Omental fat pad (tissue), 4 donors: ENCODE results near the gene TRAK2. TPM values are rescaled to one million over a fixed set of nuclear protein-coding genes. Genes with fewer than 3 reads are reported as not detected.
"Not testable (repeated sequence)": the region's sequence is repeated elsewhere in the genome, so short reads cannot be mapped to it uniquely, and the experiment has no call there.

Experiments
- ATAC-seq: fragments of 150-250 bp; one replicate; pipeline ENCODE4 v1.9.1; 2016; ENCODE audit warnings: mild to moderate bottlenecking, moderate library complexity; ENCODE audit not compliant: low FRiP score
- DNase-seq: peaks from one replicate; pipeline ENCODE4 v3.0.0-alpha.2; 2019; ENCODE audit warnings: low spot score
- CTCF ChIP-seq, 3 donors: fragments of 450-650 bp; IDR thresholded peaks; one replicate each; pipeline ENCODE4 v1.5.1; 2016 to 2017; ENCODE audit warnings: antibody characterized with exemption in 3 of 3, mild to moderate bottlenecking in 3 of 3, moderate library complexity in 2 of 3
- total RNA-seq, 4 donors: library from RNA; depleted of rRNA; stranded (reverse); fragments of >200 nt; gene quantifications; one replicate each; pipeline ENCODE4 v1.1.0, GENCODE V29; 2016

Gene TRAK2
- total RNA-seq, 4 donors from 2014 or later, result 37.9 to 73.0 (median 52.9) TPM

- DNase-seq, result no peak
- no peak for ATAC-seq
- no peak for TF ChIP-seq CTCF (IDR thresholded peaks at IDR 0.05)
Measured at GRCh38 chr2:201441409-201441808, 9.8 kb downstream of the TRAK2 start.

DNA sequence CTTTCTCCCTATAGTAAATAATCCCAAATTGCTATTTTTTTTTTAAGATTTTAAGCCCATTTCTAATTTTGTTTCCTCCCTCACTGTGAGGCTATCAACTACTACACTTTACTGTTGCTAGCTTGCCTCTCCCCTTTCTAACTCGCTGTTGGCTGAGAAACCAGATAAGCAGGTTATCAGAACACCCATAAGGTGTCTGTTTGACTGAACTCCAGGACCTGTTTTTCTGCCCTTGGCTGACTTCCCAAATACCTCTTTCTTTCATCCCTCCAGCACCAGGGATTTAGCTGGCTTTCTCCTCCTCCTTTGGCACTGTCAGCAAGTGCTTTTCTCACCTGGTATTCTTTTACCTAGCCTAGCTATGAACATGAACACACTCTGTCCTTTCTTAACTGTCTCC is 11.1 kb downstream of the TRAK2 start:
- no peak for ATAC-seq
- no peak for DNase-seq
- TF ChIP-seq CTCF (IDR thresholded peaks at IDR 0.05), result no peak

DNA sequence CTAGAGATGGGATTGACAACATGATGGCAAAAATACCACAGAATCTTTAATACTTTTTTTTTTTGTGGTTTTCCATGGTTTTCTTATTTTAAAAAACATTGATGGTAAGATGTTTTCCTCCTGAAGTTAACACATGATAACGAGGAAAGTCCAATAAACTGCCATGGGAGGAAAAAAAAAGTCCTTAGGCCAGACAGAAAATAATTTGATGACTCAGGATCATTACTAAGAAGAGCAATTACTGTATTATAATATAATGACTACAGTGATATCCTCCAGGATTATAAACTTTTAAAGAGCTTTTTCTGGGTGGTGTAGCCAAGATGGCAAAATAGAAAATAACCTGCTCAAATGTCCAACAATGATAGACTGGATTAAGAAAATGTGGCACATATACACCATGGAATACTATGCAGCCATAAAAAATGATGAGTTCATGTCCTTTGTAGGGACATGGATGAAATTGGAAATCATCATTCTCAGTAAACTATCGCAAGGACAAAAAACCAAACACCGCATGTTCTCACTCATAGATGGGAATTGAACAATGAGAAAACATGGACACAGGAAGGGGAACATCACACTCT is 11.8 kb downstream of the TRAK2 start:
- not testable (repeated sequence) for DNase-seq, ATAC-seq

- DNase-seq, result no peak
- no peak for ATAC-seq
- TF ChIP-seq CTCF (IDR thresholded peaks at IDR 0.05), result no peak
Measured at GRCh38 chr2:201436141-201436540, 15.1 kb downstream of the TRAK2 start.

GRCh38 chr2:201433394-201433995 is 17.8 kb downstream of the TRAK2 start:
- DNase-seq (no peak), ATAC-seq (no peak)
- no peak for TF ChIP-seq CTCF (IDR thresholded peaks at IDR 0.05)

GRCh38 chr2:201432621-201433393 is 18.5 kb downstream of the TRAK2 start:
- ATAC-seq (peak; percentile 73), DNase-seq (no peak)
- TF ChIP-seq CTCF (IDR thresholded peaks at IDR 0.05), result no peak

- TF ChIP-seq CTCF (IDR thresholded peaks at IDR 0.05), result no peak
- DNase-seq, result no peak
Measured at GRCh38 chr2:201432038-201432620, 19.1 kb downstream of the TRAK2 start.

More at GRCh38 chr2:201432038-201432620, 19.1 kb downstream of the TRAK2 start:
- no peak for ATAC-seq
